GM19438 (cell line): ENCODE measurements around the gene AK6.
"Not testable (repeated sequence)": the region's sequence is repeated elsewhere in the genome, so short reads cannot be mapped to it uniquely, and the experiment has no call there.

Experiments used
- ATAC-seq: cut with Tn5 transposase; IDR thresholded peaks from one replicate; pipeline ENCODE4 v1.9.1; 2021; ENCODE audit warnings: low read depth; ENCODE audit not compliant: unreplicated experiment

The AK6 gene

GRCh38 chr5:69341520-69342161 lies 27.7 kb downstream of the AK6 start:
- ATAC-seq, result no peak

- ATAC-seq, result no peak
These were observed 33.9 kb downstream of the AK6 start for GRCh38 chr5:69335341-69335935.

- no peak for ATAC-seq
These were observed 34.5 kb downstream of the AK6 start for GRCh38 chr5:69334793-69335268.

- not testable (repeated sequence) for ATAC-seq
These were observed 35.5 kb downstream of the AK6 start for GRCh38 chr5:69333668-69334315.

GRCh38 chr5:69331528-69332445 lies 37.5 kb downstream of the AK6 start:
- no peak for ATAC-seq

- no peak for ATAC-seq
These were observed 39.3 kb downstream of the AK6 start for GRCh38 chr5:69329905-69330489.

GRCh38 chr5:69326365-69326764 lies 43.0 kb downstream of the AK6 start:
- ATAC-seq, result no peak

- no peak for ATAC-seq
These were observed 51.9 kb downstream of the AK6 start for GRCh38 chr5:69317391-69317790.

GRCh38 chr5:69315972-69316371 lies 53.3 kb downstream of the AK6 start:
- no peak for ATAC-seq

- no peak for ATAC-seq
These were observed 55.9 kb downstream of the AK6 start for GRCh38 chr5:69313428-69313827.

GRCh38 chr5:69312459-69313160 lies 56.7 kb downstream of the AK6 start:
- ATAC-seq, result no peak

GRCh38 chr5:69309380-69309779 lies 59.9 kb downstream of the AK6 start:
- ATAC-seq, result no peak

GRCh38 chr5:69308046-69308553 lies 61.2 kb downstream of the AK6 start:
- ATAC-seq, result no peak

GRCh38 chr5:69305512-69305911 lies 63.8 kb downstream of the AK6 start:
- ATAC-seq, result no peak
